HFFc6 (cell line): ENCODE data around the gene RPS6KA2. TPM values are rescaled to one million over a fixed set of nuclear protein-coding genes. Genes with fewer than 3 reads are reported as not detected.
"Not testable (repeated sequence)": the region's sequence is repeated elsewhere in the genome, so short reads cannot be mapped to it uniquely, and the experiment has no call there.

Source experiments
- DNase-seq: peaks from one replicate; pipeline ENCODE4 v3.0.0-alpha.2; 2018
- H3K27ac Mint-ChIP-seq: 2 replicates; pipeline ENCODE4 v1.8.0; 2020; ENCODE audit warnings: mild to moderate bottlenecking, mixed read lengths
- H3K27me3 Mint-ChIP-seq: 2 replicates; pipeline ENCODE4 v1.8.0; 2021; ENCODE audit warnings: mild to moderate bottlenecking, moderate library complexity, mixed read lengths; ENCODE audit not compliant: insufficient read depth
- H3K36me3 Mint-ChIP-seq: 2 replicates; pipeline ENCODE4 v1.8.0; 2021; ENCODE audit warnings: low read depth, mixed read lengths
- H3K4me1 Mint-ChIP-seq: 2 replicates; pipeline ENCODE4 v1.8.0; 2020; ENCODE audit warnings: low read depth, mixed read lengths
- H3K4me3 Mint-ChIP-seq: 2 replicates; pipeline ENCODE4 v1.8.0; 2020; ENCODE audit warnings: mild to moderate bottlenecking, moderate library complexity, mixed read lengths
- H3K9me3 Mint-ChIP-seq: 2 replicates; pipeline ENCODE4 v1.8.0; 2020; ENCODE audit warnings: mild to moderate bottlenecking, mixed read lengths
- CTCF ChIP-seq: fragments of 200-600 bp; sonication (generic); IDR thresholded peaks from 2 replicates; pipeline ENCODE4 v1.5.0; 2021; ENCODE audit warnings: antibody characterized with exemption, mild to moderate bottlenecking
- total RNA-seq, 6 experiments: library from RNA; stranded (reverse); fragmentation: NEBNext Ultra II Directional; extraction: Animal tissue kit (Norgen Biotek cat#: 25700); gene quantifications; 2 replicates in 1 of 6; 3 replicates in 5 of 6; pipeline ENCODE4 v1.2.3, GENCODE V29; 2021

RPS6KA2 gene
- total RNA-seq, 6 experiments from 2014 or later: 10.1 to 13.9 (median 11.9) TPM

GRCh38 chr6:166532302-166532701 lies 94.7 kb downstream of the RPS6KA2 start:
- no peak for DNase-seq
- Mint-ChIP-seq H3K27me3 (no peaks in the 10 kb centered on the region; the same call in 1 of the 2 replicates), H3K9me3 (no peaks in the 10 kb centered on the region), H3K4me3 (no peak overlapping the region), H3K27ac (no peak overlapping the region), H3K4me1 (no peaks in the 10 kb centered on the region), H3K36me3 (peaks cover 9% of the 10 kb centered on the region; the same call in 1 of the 2 replicates)
- no peak for TF ChIP-seq CTCF

- TF ChIP-seq CTCF: no peak
- Mint-ChIP-seq H3K9me3 (no peaks in the 10 kb centered on the region), H3K4me3 (no peak overlapping the region), H3K36me3 (peaks cover 9% of the 10 kb centered on the region; the same call in 1 of the 2 replicates), H3K27me3 (no peaks in the 10 kb centered on the region; the same call in 1 of the 2 replicates), H3K4me1 (no peaks in the 10 kb centered on the region), H3K27ac (no peak overlapping the region)
- no peak for DNase-seq
Observed at GRCh38 chr6:166530211-166531095, 96.6 kb downstream of the RPS6KA2 start.

- no peak for TF ChIP-seq CTCF
- H3K4me1 Mint-ChIP-seq: no peaks in the 10 kb centered on the region
- H3K4me3 Mint-ChIP-seq: no peak overlapping the region
- H3K9me3 Mint-ChIP-seq: no peaks in the 10 kb centered on the region
- H3K27ac Mint-ChIP-seq: no peak overlapping the region
- peaks cover 9% of the 10 kb centered on the region; the same call in 1 of the 2 replicates for H3K36me3 Mint-ChIP-seq
- H3K27me3 Mint-ChIP-seq: peaks cover 3% of the 10 kb centered on the region
- DNase-seq: no peak
Observed at GRCh38 chr6:166529586-166529985, 97.5 kb downstream of the RPS6KA2 start.

- H3K27me3 Mint-ChIP-seq, H3K36me3 Mint-ChIP-seq: not testable (repeated sequence)
Observed at GRCh38 chr6:166529058-166529457, 98.0 kb downstream of the RPS6KA2 start.

DNA sequence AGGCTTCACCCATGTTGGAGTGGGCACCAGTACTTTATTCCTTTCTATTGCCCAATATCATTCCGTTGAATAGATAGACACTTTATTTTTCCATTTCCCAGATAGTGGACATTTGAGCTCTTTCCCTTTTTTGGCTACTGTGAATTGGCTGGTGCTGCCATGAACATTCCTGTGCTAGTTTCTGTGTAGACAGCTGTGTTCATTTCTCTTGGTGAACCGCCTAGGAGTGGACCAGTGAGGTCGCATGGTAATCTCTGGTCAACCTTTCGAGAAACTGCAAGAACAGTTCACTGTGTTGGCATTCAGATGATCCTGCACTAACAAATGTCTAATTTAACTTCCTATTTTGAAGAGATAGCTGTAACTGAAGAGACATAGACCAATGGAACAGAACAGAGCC lies 99.2 kb downstream of the RPS6KA2 start:
- H3K4me3 Mint-ChIP-seq: no peak overlapping the region
- peaks cover 3% of the 10 kb centered on the region for H3K27me3 Mint-ChIP-seq
- TF ChIP-seq CTCF: no peak
- peaks cover 9% of the 10 kb centered on the region; the same call in 1 of the 2 replicates for H3K36me3 Mint-ChIP-seq
- no peaks in the 10 kb centered on the region for H3K9me3 Mint-ChIP-seq
- no peaks in the 10 kb centered on the region for H3K4me1 Mint-ChIP-seq
- no peak overlapping the region for H3K27ac Mint-ChIP-seq
- no peak for DNase-seq

More at GRCh38 chr6:166529058-166529457, 98.0 kb downstream of the RPS6KA2 start:
- DNase-seq, H3K4me1 Mint-ChIP-seq, H3K4me3 Mint-ChIP-seq, H3K9me3 Mint-ChIP-seq, H3K27ac Mint-ChIP-seq: not testable (repeated sequence)

DNA sequence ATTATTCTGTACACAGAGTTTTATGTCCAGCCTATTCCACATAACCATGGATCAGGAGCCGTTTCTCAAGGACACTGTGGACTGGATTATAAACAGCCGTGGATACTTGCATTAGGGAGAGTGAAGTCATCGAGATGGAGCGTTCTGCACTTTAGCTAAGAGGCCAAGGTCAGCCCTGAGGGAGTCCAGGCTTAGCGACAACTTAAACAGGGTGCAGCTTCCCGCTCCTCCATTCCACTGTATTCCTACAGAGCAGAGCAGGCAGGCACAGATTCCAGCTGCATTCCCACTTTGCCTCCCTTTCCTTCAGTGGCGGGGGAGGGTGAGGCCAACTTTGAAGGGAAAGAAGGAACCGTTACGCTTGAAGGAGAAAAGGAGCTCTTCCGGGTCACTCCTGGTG lies 100.1 kb downstream of the RPS6KA2 start:
- no peaks in the 10 kb centered on the region for H3K9me3 Mint-ChIP-seq
- no peak for TF ChIP-seq CTCF
- H3K4me3 Mint-ChIP-seq: no peak overlapping the region
- H3K36me3 Mint-ChIP-seq: peaks cover 9% of the 10 kb centered on the region; the same call in 1 of the 2 replicates
- no peak overlapping the region for H3K27ac Mint-ChIP-seq
- no peak for DNase-seq
- no peaks in the 10 kb centered on the region for H3K4me1 Mint-ChIP-seq
- peaks cover 3% of the 10 kb centered on the region; the same call in 1 of the 2 replicates for H3K27me3 Mint-ChIP-seq
